Lung (tissue), 12 donors: ENCODE measurements around the gene MEIKIN. TPM values are rescaled to one million over a fixed set of nuclear protein-coding genes. Genes with fewer than 3 reads are reported as not detected.
A peak's percentile ranks its signal among the peaks of the same experiment; 100 is the strongest.

Experiments used
- ATAC-seq: fragments of 200-7000 bp; cut with Tn5 transposase; one replicate; pipeline ENCODE4 v1.9.1; 2020; ENCODE audit warnings: moderate number of reproducible peaks; ENCODE audit not compliant: insufficient read depth, low FRiP score
- DNase-seq, 3 donors: peaks; one replicate each; pipeline ENCODE4 v3.0.0-alpha.2; 2013 to 2017
- H3K27ac ChIP-seq, 2 donors: one replicate each; pipeline ENCODE4 v1.5.1; 2013; ENCODE audit warnings: mild to moderate bottlenecking in 2 of 2, moderate library complexity in 2 of 2, control low read depth in 1 of 2, inconsistent platforms in 1 of 2, low read depth in 1 of 2, low read length in 1 of 2
- H3K27me3 ChIP-seq, 3 donors: one replicate each; pipeline ENCODE4 v1.5.1; 2013; ENCODE audit warnings: low read length in 2 of 3; ENCODE audit not compliant: control insufficient read depth in 3 of 3, insufficient read depth in 3 of 3
- H3K36me3 ChIP-seq, 4 donors: one replicate each; pipeline ENCODE4 v1.5.1; 2013; ENCODE audit warnings: low read length in 4 of 4, mild to moderate bottlenecking in 1 of 4, moderate library complexity in 1 of 4; ENCODE audit not compliant: control insufficient read depth in 4 of 4, insufficient read depth in 4 of 4
- H3K4me1 ChIP-seq, 5 donors: one replicate each; pipeline ENCODE4 v1.5.1; 2013; ENCODE audit warnings: low read length in 5 of 5, mild to moderate bottlenecking in 2 of 5, moderate library complexity in 1 of 5; ENCODE audit not compliant: control insufficient read depth in 5 of 5, insufficient read depth in 5 of 5
- H3K4me3 ChIP-seq: one replicate; pipeline ENCODE4 v1.5.1; 2013; ENCODE audit warnings: mild to moderate bottlenecking, control low read depth, moderate library complexity
- H3K9ac ChIP-seq, 2 donors: one replicate each; pipeline ENCODE4 v1.5.1; 2013; ENCODE audit warnings: low read length in 2 of 2, control low read depth in 1 of 2; ENCODE audit not compliant: insufficient read depth in 1 of 2
- H3K9me3 ChIP-seq, 4 donors: one replicate each; pipeline ENCODE4 v1.5.1; 2013; ENCODE audit warnings: low read length in 3 of 4, mild to moderate bottlenecking in 1 of 4, moderate library complexity in 1 of 4; ENCODE audit not compliant: control insufficient read depth in 4 of 4, insufficient read depth in 3 of 4
- CTCF ChIP-seq: IDR thresholded peaks from 2 replicates; pipeline ENCODE4 v1.5.1; 2012; ENCODE audit warnings: mild to moderate bottlenecking; ENCODE audit errors: control extremely low read depth, extremely low read depth
- WGBS, 2 donors: extraction: QIAGEN DNeasy Blood & Tissue Kit; methylation state at CpG; one replicate each; pipeline ENCODE4 v1.1.7; 2013; 5-methylcytosine and 5-hydroxymethylcytosine counted together
- polyA plus RNA-seq, 2 donors: library from polyadenylated mRNA; stranded (reverse); fragments of 200-250 nt; gene quantifications; one replicate each; pipeline ENCODE4 v1.2.1, GENCODE V29; 2013
- total RNA-seq, 2 donors: library from RNA; depleted of rRNA in 1 of 2; stranded (reverse); fragments of >200 nt in 1 of 2; gene quantifications; one replicate each; pipeline ENCODE4 v1.2.1, GENCODE V29; 2014 to 2021
- donor health status: control.
- donor health status: control.
- donor health status: Bipolar disorder and iron deficiency.
- donor health status: healthy.
- donor health status: DM: yes; HTN: yes; CAD: no.

The MEIKIN gene
- total and polyA plus RNA-seq, 4 donors, result 0.08 to 0.32 TPM; not detected in 2

- Histone ChIP-seq H3K27ac (no peak overlapping the region), H3K36me3 (no peaks in the 10 kb centered on the region), H3K9ac (peak overlapping the region in 1 of 2 donors; percentile 74), H3K27me3 (no peaks in the 10 kb centered on the region), H3K4me1 (peaks cover 0 to 23% (median 6%) of the 10 kb centered on the region in 5 donors), H3K4me3 (no peak overlapping the region), H3K9me3 (no peaks in the 10 kb centered on the region)
- WGBS, 2 donors, result 19 to 29% methylated on average over 6 of the region's 6 CpGs
- no peak for TF ChIP-seq CTCF
- ATAC-seq, result no peak
- peak in 2 of 3 donors; percentile 9 to 10 for DNase-seq
Measured at GRCh38 chr5:131795228-131795627, 150.2 kb downstream of the MEIKIN start.

- Histone ChIP-seq H3K27me3 (no peaks in the 10 kb centered on the region), H3K27ac (no peak overlapping the region), H3K9ac (peak overlapping the region in 1 of 2 donors; percentile 3), H3K9me3 (no peaks in the 10 kb centered on the region), H3K4me3 (no peak overlapping the region), H3K4me1 (peaks cover 0 to 23% (median 8%) of the 10 kb centered on the region in 5 donors), H3K36me3 (no peaks in the 10 kb centered on the region)
- DNase-seq, result no peak
- no peak for TF ChIP-seq CTCF
- 46 to 66% methylated on average over 4 of the region's 4 CpGs for WGBS, 2 donors
- ATAC-seq, result no peak
Measured at GRCh38 chr5:131794586-131794985, 150.9 kb downstream of the MEIKIN start.

- ATAC-seq (no peak), DNase-seq (no peak)
- Histone ChIP-seq H3K4me3 (no peak overlapping the region), H3K4me1 (peaks cover 0 to 21% (median 5%) of the 10 kb centered on the region in 5 donors), H3K27ac (no peak overlapping the region), H3K36me3 (no peaks in the 10 kb centered on the region), H3K9ac (no peak overlapping the region), H3K27me3 (no peaks in the 10 kb centered on the region), H3K9me3 (no peaks in the 10 kb centered on the region)
- no peak for TF ChIP-seq CTCF
- 95 to 96% methylated on average over 2 of the region's 2 CpGs for WGBS, 2 donors
Measured at GRCh38 chr5:131792896-131793295, 152.6 kb downstream of the MEIKIN start.

- no peaks in the 10 kb centered on the region for H3K36me3 ChIP-seq
- no peak overlapping the region for H3K9ac ChIP-seq
- DNase-seq (no peak), ATAC-seq (no peak)
- H3K4me3 ChIP-seq, result no peak overlapping the region
- H3K27me3 ChIP-seq, result no peaks in the 10 kb centered on the region
- 88 to 94% methylated on average over 5 to 6 of the region's 6 CpGs for WGBS, 2 donors
- no peak for TF ChIP-seq CTCF
- no peaks in the 10 kb centered on the region for H3K9me3 ChIP-seq
- H3K27ac ChIP-seq, result no peak overlapping the region
- H3K4me1 ChIP-seq, result peaks cover 0 to 21% (median 6%) of the 10 kb centered on the region in 5 donors
Measured at GRCh38 chr5:131791866-131792265, 153.6 kb downstream of the MEIKIN start.
